Suprapubic skin (tissue), 4 donors: ENCODE measurements around the gene DIABLO. TPM values are rescaled to one million over a fixed set of nuclear protein-coding genes. Genes with fewer than 3 reads are reported as not detected.
A peak's percentile ranks its signal among the peaks of the same experiment; 100 is the strongest.
"Not testable (repeated sequence)": the region's sequence is repeated elsewhere in the genome, so short reads cannot be mapped to it uniquely, and the experiment has no call there.

ENCODE experiments used
- DNase-seq, 2 donors: peaks; one replicate each; pipeline ENCODE4 v3.0.0-alpha.2; 2019; ENCODE audit warnings: low spot score in 2 of 2
- H3K27ac ChIP-seq: fragments of 200-600 bp; sonication (generic); one replicate; pipeline ENCODE4 v1.5.1; 2019
- H3K27me3 ChIP-seq: fragments of 200-600 bp; sonication (generic); one replicate; pipeline ENCODE4 v1.5.1; 2019
- H3K36me3 ChIP-seq: fragments of 200-600 bp; sonication (generic); one replicate; pipeline ENCODE4 v1.5.1; 2019
- H3K4me1 ChIP-seq: fragments of 200-600 bp; sonication (generic); one replicate; pipeline ENCODE4 v1.5.1; 2019
- H3K4me3 ChIP-seq: fragments of 200-600 bp; sonication (generic); one replicate; pipeline ENCODE4 v1.5.1; 2019; ENCODE audit warnings: mild to moderate bottlenecking
- H3K9me3 ChIP-seq: fragments of 200-600 bp; sonication (generic); one replicate; pipeline ENCODE4 v1.5.1; 2019
- EP300 ChIP-seq: sonication (generic); formaldehyde crosslinking; IDR thresholded peaks from one replicate; pipeline ENCODE4 v1.6.1; 2017; ENCODE audit warnings: antibody characterized with exemption
- POLR2A ChIP-seq, 2 donors: fragments of 450-650 bp; IDR thresholded peaks; one replicate each; pipeline ENCODE4 v1.6.1; 2017; ENCODE audit warnings: antibody characterized with exemption in 2 of 2, mild to moderate bottlenecking in 2 of 2, moderate library complexity in 2 of 2
- POLR2AphosphoS5 ChIP-seq, 3 donors: sonication (generic); formaldehyde crosslinking; IDR thresholded peaks; one replicate each; pipeline ENCODE4 v1.6.1; 2017; ENCODE audit warnings: antibody characterized with exemption in 3 of 3
- whole genome bisulfite sequencing: methylation state at CpG from one replicate; pipeline ENCODE4 v1.1.5; 2018; 5-methylcytosine and 5-hydroxymethylcytosine counted together
- total RNA-seq, 4 donors: library from RNA; depleted of rRNA; stranded (reverse); fragments of >200 nt; gene quantifications; one replicate each; pipeline ENCODE4 v1.1.0, GENCODE V29; 2016
- TF ChIP-seq, protein P1 (sequence below), 2 donors: fragments of 200-600 bp in 1 of 2; fragments of 450-650 bp in 1 of 2; sonication (generic) in 1 of 2; IDR thresholded peaks; one replicate each; pipeline ENCODE4 v1.5.1; 2016 to 2019; ENCODE audit warnings: antibody characterized with exemption in 2 of 2, mild to moderate bottlenecking in 1 of 2, moderate library complexity in 1 of 2

DIABLO gene
- total RNA-seq, 4 donors from 2014 or later: 33.3 to 58.3 (median 53.3) TPM

DNA sequence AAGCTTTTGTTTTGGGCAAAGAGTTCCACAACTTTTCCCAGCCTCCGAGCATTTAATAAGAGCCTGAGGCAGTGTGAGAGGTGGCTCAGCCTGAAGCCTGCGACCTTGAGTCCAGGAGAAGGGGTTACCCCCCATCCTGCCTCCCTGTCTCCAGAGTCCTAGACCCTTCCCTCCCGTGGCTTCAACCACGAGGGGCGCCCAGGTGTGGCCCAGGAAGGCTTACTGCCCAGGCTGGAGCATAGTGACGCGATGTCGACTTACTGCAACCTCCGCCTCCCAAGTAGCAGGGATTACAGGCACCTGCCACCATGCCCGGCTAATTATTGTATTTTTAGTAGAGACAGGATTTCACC is 42.3 kb downstream of the DIABLO start:
- WGBS: 87% methylated on average over 8 of the region's 10 CpGs
- TF ChIP-seq, protein P1, sequence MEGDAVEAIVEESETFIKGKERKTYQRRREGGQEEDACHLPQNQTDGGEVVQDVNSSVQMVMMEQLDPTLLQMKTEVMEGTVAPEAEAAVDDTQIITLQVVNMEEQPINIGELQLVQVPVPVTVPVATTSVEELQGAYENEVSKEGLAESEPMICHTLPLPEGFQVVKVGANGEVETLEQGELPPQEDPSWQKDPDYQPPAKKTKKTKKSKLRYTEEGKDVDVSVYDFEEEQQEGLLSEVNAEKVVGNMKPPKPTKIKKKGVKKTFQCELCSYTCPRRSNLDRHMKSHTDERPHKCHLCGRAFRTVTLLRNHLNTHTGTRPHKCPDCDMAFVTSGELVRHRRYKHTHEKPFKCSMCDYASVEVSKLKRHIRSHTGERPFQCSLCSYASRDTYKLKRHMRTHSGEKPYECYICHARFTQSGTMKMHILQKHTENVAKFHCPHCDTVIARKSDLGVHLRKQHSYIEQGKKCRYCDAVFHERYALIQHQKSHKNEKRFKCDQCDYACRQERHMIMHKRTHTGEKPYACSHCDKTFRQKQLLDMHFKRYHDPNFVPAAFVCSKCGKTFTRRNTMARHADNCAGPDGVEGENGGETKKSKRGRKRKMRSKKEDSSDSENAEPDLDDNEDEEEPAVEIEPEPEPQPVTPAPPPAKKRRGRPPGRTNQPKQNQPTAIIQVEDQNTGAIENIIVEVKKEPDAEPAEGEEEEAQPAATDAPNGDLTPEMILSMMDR (IDR thresholded peaks at IDR 0.05): no peak
- TF ChIP-seq EP300 (no peak), POLR2AphosphoS5 (IDR thresholded peaks at IDR 0.05) (no peak), POLR2A (IDR thresholded peaks at IDR 0.05) (no peak)
- Histone ChIP-seq H3K4me1 (peaks cover 10% of the 10 kb centered on the region), H3K36me3 (no peaks in the 10 kb centered on the region), H3K27me3 (peaks cover 4% of the 10 kb centered on the region), H3K4me3 (peak overlapping the region; percentile 54), H3K27ac (no peak overlapping the region), H3K9me3 (no peaks in the 10 kb centered on the region)
- no peak for DNase-seq

DNA sequence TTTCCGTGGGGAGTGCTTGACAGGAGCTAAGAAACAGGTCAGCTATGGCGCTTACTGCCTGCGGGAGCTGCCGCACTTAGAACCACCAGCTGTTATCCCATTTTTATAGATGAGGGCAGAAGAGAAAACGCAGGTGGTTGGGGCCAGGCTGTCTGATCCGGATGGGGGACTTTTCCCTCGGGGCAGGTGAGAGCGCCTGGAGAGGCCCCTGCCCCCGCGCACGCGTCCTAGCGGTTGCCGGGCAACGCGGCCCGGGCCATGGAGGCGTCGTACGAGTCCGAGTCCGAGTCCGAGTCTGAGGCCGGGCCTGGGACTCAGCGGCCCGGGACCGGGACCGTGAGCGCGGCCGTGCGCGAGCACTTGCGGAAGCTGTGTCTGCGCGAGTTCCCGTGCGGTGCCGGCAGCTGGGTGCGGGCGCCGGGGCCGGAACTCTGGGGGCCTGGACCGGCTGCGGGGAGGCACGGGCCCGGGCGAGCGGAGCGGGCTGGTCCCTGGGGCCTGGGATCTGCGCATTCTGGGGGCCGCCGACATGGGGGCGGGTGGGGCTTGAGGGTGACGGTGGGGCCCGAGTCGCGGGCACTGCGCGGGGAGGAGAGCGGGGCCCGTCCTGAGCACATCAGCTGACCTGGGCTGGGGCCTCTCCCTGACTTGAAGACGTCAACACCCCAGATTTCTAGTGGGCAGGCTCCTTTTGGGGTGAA is 42.8 kb downstream of the DIABLO start, which contains the start of gene LRRC43:
TSS of gene LRRC43 (plus strand) at position 237 of the 701 bp plus-strand sequence. CDS start at position 259, 22 bp downstream.
- Histone ChIP-seq H3K27me3 (peaks cover 4% of the 10 kb centered on the region), H3K4me1 (peaks cover 10% of the 10 kb centered on the region), H3K36me3 (no peaks in the 10 kb centered on the region), H3K27ac (no peak within 1 kb of the TSS), H3K9me3 (no peaks in the 10 kb centered on the region), H3K4me3 (peak within 1 kb of the TSS; percentile 54)
- 2% methylated on average over 20 of the region's 63 CpGs for whole genome bisulfite sequencing
- no peak for DNase-seq
- TF ChIP-seq POLR2A (IDR thresholded peaks at IDR 0.05): no peak
- TF ChIP-seq POLR2AphosphoS5 (IDR thresholded peaks at IDR 0.05): no peak
- no peak for TF ChIP-seq EP300
- TF ChIP-seq, protein P1 (IDR thresholded peaks at IDR 0.05): no peak

DNA sequence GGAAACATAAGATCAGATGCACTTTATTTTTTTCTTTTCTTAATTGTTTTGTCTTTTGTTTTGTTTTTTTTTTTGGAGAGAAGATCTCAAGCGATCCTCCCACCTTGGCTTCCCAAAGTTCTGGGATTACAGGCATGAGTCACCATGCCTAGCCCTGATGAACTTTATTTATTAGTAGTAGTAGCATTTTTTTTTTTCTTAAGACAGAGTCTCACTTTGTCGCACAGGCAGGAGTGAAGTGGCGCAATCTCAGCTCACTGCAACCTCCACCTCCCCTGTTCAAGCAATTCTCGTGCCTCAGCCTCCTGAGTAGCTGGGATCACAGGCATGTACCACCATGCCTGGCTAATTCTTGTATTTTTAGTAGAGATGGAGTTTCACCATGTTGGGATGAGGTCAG is 49.4 kb downstream of the DIABLO start:
- H3K9me3 ChIP-seq, H3K4me1 ChIP-seq, H3K27ac ChIP-seq, DNase-seq, H3K4me3 ChIP-seq, H3K36me3 ChIP-seq, H3K27me3 ChIP-seq: not testable (repeated sequence)
- WGBS: 85% methylated on average over 4 of the region's 4 CpGs

GRCh38 chr12:122174155-122174845 is 51.6 kb downstream of the DIABLO start, which contains the start of gene IL31:
Gene IL31 (minus strand): TSS chr12:122174221. CDS start chr12:122174172, 49 bp downstream.
- no peak within 1 kb of the TSS for H3K4me3 ChIP-seq
- no peaks in the 10 kb centered on the region for H3K4me1 ChIP-seq
- H3K36me3 ChIP-seq: no peaks in the 10 kb centered on the region
- WGBS: 89% methylated on average over 16 of the region's 17 CpGs
- H3K27me3 ChIP-seq: no peaks in the 10 kb centered on the region
- TF ChIP-seq POLR2A (IDR thresholded peaks at IDR 0.05) (no peak), EP300 (no peak), POLR2AphosphoS5 (IDR thresholded peaks at IDR 0.05) (no peak)
- TF ChIP-seq, protein P1 (IDR thresholded peaks at IDR 0.05): no peak
- H3K27ac ChIP-seq: no peak within 1 kb of the TSS
- DNase-seq: no peak
- no peaks in the 10 kb centered on the region for H3K9me3 ChIP-seq

- no peak for TF ChIP-seq EP300
- TF ChIP-seq, protein P1 (IDR thresholded peaks at IDR 0.05): no peak
- TF ChIP-seq POLR2A (IDR thresholded peaks at IDR 0.05): no peak
- TF ChIP-seq POLR2AphosphoS5 (IDR thresholded peaks at IDR 0.05): no peak
- no peak overlapping the region for H3K4me3 ChIP-seq
- no peaks in the 10 kb centered on the region for H3K36me3 ChIP-seq
- no peak overlapping the region for H3K27ac ChIP-seq
- no peaks in the 10 kb centered on the region for H3K27me3 ChIP-seq
- DNase-seq: no peak
- no peaks in the 10 kb centered on the region for H3K9me3 ChIP-seq
- 69% methylated on average over 11 of the region's 17 CpGs for WGBS
- H3K4me1 ChIP-seq: no peaks in the 10 kb centered on the region
Observed at GRCh38 chr12:122172262-122172939, 53.5 kb downstream of the DIABLO start.
